Lung (tissue), 12 donors: ENCODE results near the gene ENSA. TPM values are rescaled to one million over a fixed set of nuclear protein-coding genes. Genes with fewer than 3 reads are reported as not detected.
"Not testable (repeated sequence)": the region's sequence is repeated elsewhere in the genome, so short reads cannot be mapped to it uniquely, and the experiment has no call there.

Experiments
- ATAC-seq: fragments of 200-7000 bp; cut with Tn5 transposase; one replicate; pipeline ENCODE4 v1.9.1; 2020; ENCODE audit warnings: moderate number of reproducible peaks; ENCODE audit not compliant: insufficient read depth, low FRiP score
- DNase-seq, 3 donors: peaks; one replicate each; pipeline ENCODE4 v3.0.0-alpha.2; 2013 to 2017
- H3K27ac ChIP-seq, 2 donors: one replicate each; pipeline ENCODE4 v1.5.1; 2013; ENCODE audit warnings: mild to moderate bottlenecking in 2 of 2, moderate library complexity in 2 of 2, control low read depth in 1 of 2, inconsistent platforms in 1 of 2, low read depth in 1 of 2, low read length in 1 of 2
- H3K27me3 ChIP-seq, 3 donors: one replicate each; pipeline ENCODE4 v1.5.1; 2013; ENCODE audit warnings: low read length in 2 of 3; ENCODE audit not compliant: control insufficient read depth in 3 of 3, insufficient read depth in 3 of 3
- H3K36me3 ChIP-seq, 4 donors: one replicate each; pipeline ENCODE4 v1.5.1; 2013; ENCODE audit warnings: low read length in 4 of 4, mild to moderate bottlenecking in 1 of 4, moderate library complexity in 1 of 4; ENCODE audit not compliant: control insufficient read depth in 4 of 4, insufficient read depth in 4 of 4
- H3K4me1 ChIP-seq, 5 donors: one replicate each; pipeline ENCODE4 v1.5.1; 2013; ENCODE audit warnings: low read length in 5 of 5, mild to moderate bottlenecking in 2 of 5, moderate library complexity in 1 of 5; ENCODE audit not compliant: control insufficient read depth in 5 of 5, insufficient read depth in 5 of 5
- H3K4me3 ChIP-seq: one replicate; pipeline ENCODE4 v1.5.1; 2013; ENCODE audit warnings: mild to moderate bottlenecking, control low read depth, moderate library complexity
- H3K9ac ChIP-seq, 2 donors: one replicate each; pipeline ENCODE4 v1.5.1; 2013; ENCODE audit warnings: low read length in 2 of 2, control low read depth in 1 of 2; ENCODE audit not compliant: insufficient read depth in 1 of 2
- H3K9me3 ChIP-seq, 4 donors: one replicate each; pipeline ENCODE4 v1.5.1; 2013; ENCODE audit warnings: low read length in 3 of 4, mild to moderate bottlenecking in 1 of 4, moderate library complexity in 1 of 4; ENCODE audit not compliant: control insufficient read depth in 4 of 4, insufficient read depth in 3 of 4
- CTCF ChIP-seq: IDR thresholded peaks from 2 replicates; pipeline ENCODE4 v1.5.1; 2012; ENCODE audit warnings: mild to moderate bottlenecking; ENCODE audit errors: control extremely low read depth, extremely low read depth
- WGBS, 2 donors: extraction: QIAGEN DNeasy Blood & Tissue Kit; methylation state at CpG; one replicate each; pipeline ENCODE4 v1.1.7; 2013; 5-methylcytosine and 5-hydroxymethylcytosine counted together
- polyA plus RNA-seq, 2 donors: library from polyadenylated mRNA; stranded (reverse); fragments of 200-250 nt; gene quantifications; one replicate each; pipeline ENCODE4 v1.2.1, GENCODE V29; 2013
- total RNA-seq, 2 donors: library from RNA; depleted of rRNA in 1 of 2; stranded (reverse); fragments of >200 nt in 1 of 2; gene quantifications; one replicate each; pipeline ENCODE4 v1.2.1, GENCODE V29; 2014 to 2021
- donor health status: control.
- donor health status: control.
- donor health status: Bipolar disorder and iron deficiency.
- donor health status: healthy.
- donor health status: DM: yes; HTN: yes; CAD: no.

The ENSA gene
- total and polyA plus RNA-seq, 4 donors, result 133 to 245 (median 158) TPM

GRCh38 chr1:150606463-150607142, 22.8 kb downstream of the ENSA start:
- Histone ChIP-seq H3K4me1 (peaks cover 0 to 21% (median 4%) of the 10 kb centered on the region in 5 donors), H3K36me3 (peaks cover 0 to 8% (median under 1%) of the 10 kb centered on the region in 4 donors), H3K9me3 (no peaks in the 10 kb centered on the region), H3K4me3 (no peak overlapping the region), H3K27ac (no peak overlapping the region), H3K9ac (no peak overlapping the region), H3K27me3 (no peaks in the 10 kb centered on the region)
- ATAC-seq (no peak), DNase-seq (no peak)
- TF ChIP-seq CTCF, result no peak
- 99% methylated on average over 7 of the region's 7 CpGs for WGBS, 2 donors

- not testable (repeated sequence) for H3K36me3 ChIP-seq, DNase-seq, H3K9me3 ChIP-seq, ATAC-seq, H3K27me3 ChIP-seq, H3K4me3 ChIP-seq, H3K9ac ChIP-seq
- Histone ChIP-seq H3K4me1 (peaks cover 0 to 16% (median 0%) of the 10 kb centered on the region in 5 donors), H3K27ac (peak overlapping the region; percentile 56 to 87)
- 98 to 100% methylated on average over 3 of the region's 3 CpGs for WGBS, 2 donors
These were observed 24.0 kb downstream of the ENSA start for GRCh38 chr1:150605451-150605731.

GRCh38 chr1:150604226-150604588, 25.2 kb downstream of the ENSA start:
- no peak for TF ChIP-seq CTCF
- H3K9me3 ChIP-seq, result no peaks in the 10 kb centered on the region
- no peak overlapping the region for H3K4me3 ChIP-seq
- H3K36me3 ChIP-seq, result peaks cover 0 to 6% (median 2%) of the 10 kb centered on the region in 4 donors
- peak overlapping the region; percentile 85 to 87 for H3K27ac ChIP-seq
- peaks cover 0 to 10% (median 0%) of the 10 kb centered on the region in 5 donors for H3K4me1 ChIP-seq
- no peak overlapping the region for H3K9ac ChIP-seq
- no peak for DNase-seq
- 95 to 97% methylated on average over 2 of the region's 2 CpGs for WGBS, 2 donors
- H3K27me3 ChIP-seq, result no peaks in the 10 kb centered on the region
- ATAC-seq, result no peak

GRCh38 chr1:150603711-150604110, 25.7 kb downstream of the ENSA start:
- Histone ChIP-seq H3K27me3 (no peaks in the 10 kb centered on the region), H3K27ac (no peak overlapping the region), H3K9ac (no peak overlapping the region), H3K9me3 (no peaks in the 10 kb centered on the region), H3K4me1 (peaks cover 0 to 10% (median 0%) of the 10 kb centered on the region in 5 donors), H3K36me3 (peaks cover 0 to 6% (median 0%) of the 10 kb centered on the region in 4 donors), H3K4me3 (no peak overlapping the region)
- ATAC-seq, result no peak
- no peak for TF ChIP-seq CTCF
- WGBS, 2 donors, result 90 to 94% methylated on average over 3 of the region's 3 CpGs
- DNase-seq, result no peak

GRCh38 chr1:150602372-150602771, 27.0 kb downstream of the ENSA start:
- peaks cover 0 to 10% (median 0%) of the 10 kb centered on the region in 5 donors for H3K4me1 ChIP-seq
- WGBS, 2 donors, result 98% methylated on average over 12 of the region's 12 CpGs
- DNase-seq, H3K9me3 ChIP-seq, H3K9ac ChIP-seq, H3K27me3 ChIP-seq, H3K27ac ChIP-seq, ATAC-seq, H3K4me3 ChIP-seq, H3K36me3 ChIP-seq: not testable (repeated sequence)
